Activated CD8-positive, alpha-beta T cell treated with anti-CD3 and anti-CD28 coated beads for 36 hours (primary cell): Measurements from ENCODE around the gene PGA3. TPM values are rescaled to one million over a fixed set of nuclear protein-coding genes. Genes with fewer than 3 reads are reported as not detected.

Source experiments
- ATAC-seq: fragments of 200-7000 bp; cut with Tn5 transposase; one replicate; pipeline ENCODE4 v1.10.0; 2021; ENCODE audit warnings: mild to moderate bottlenecking, moderate library complexity
- CTCF ChIA-PET: fragments of 350-600 bp; sonication (Branson Sonifier 250); formaldehyde crosslinking; loops from one replicate; lab custom pipeline; 2021; ENCODE audit warnings: antibody characterized with exemption; lab: Charles Lee
- POLR2A ChIA-PET: fragments of 350-600 bp; sonication (Branson Sonifier 250); formaldehyde crosslinking; loops from one replicate; lab custom pipeline; 2021; ENCODE audit warnings: antibody characterized with exemption; lab: Charles Lee
- DNase-seq: peaks from one replicate; pipeline ENCODE4 v3.0.0-alpha.2; 2020
- H3K27ac Mint-ChIP-seq: one replicate; pipeline ENCODE4 v1.8.0; 2021; ENCODE audit warnings: mild to moderate bottlenecking, mixed read lengths
- H3K27me3 Mint-ChIP-seq: one replicate; pipeline ENCODE4 v1.8.0; 2021; ENCODE audit warnings: mixed read lengths
- H3K36me3 Mint-ChIP-seq: one replicate; pipeline ENCODE4 v1.8.0; 2021; ENCODE audit warnings: low read depth, mixed read lengths
- H3K4me1 Mint-ChIP-seq: one replicate; pipeline ENCODE4 v1.8.0; 2021; ENCODE audit warnings: low read depth, mixed read lengths
- H3K4me3 Mint-ChIP-seq: one replicate; pipeline ENCODE4 v1.8.0; 2021; ENCODE audit warnings: mild to moderate bottlenecking, moderate library complexity, mixed read lengths
- H3K9me3 Mint-ChIP-seq: one replicate; pipeline ENCODE4 v1.8.0; 2021; ENCODE audit warnings: mixed read lengths
- CTCF ChIP-seq: fragments of 200-600 bp; IDR thresholded peaks from one replicate; pipeline ENCODE4 v1.8.0; 2022; ENCODE audit warnings: antibody characterized with exemption, mild to moderate bottlenecking
- intact Hi-C: fragments of 100-400 bp; cut with micrococcal nuclease; formaldehyde crosslinking; loops from one replicate; pipeline ENCODE4 v1.10.0; 2022
- total RNA-seq, 2 experiments: library from RNA; stranded (reverse); gene quantifications; one replicate each; pipeline ENCODE4 v1.2.3, GENCODE V29; 2021

PGA3 gene
- total RNA-seq, 2 experiments from 2014 or later = not detected

DNA sequence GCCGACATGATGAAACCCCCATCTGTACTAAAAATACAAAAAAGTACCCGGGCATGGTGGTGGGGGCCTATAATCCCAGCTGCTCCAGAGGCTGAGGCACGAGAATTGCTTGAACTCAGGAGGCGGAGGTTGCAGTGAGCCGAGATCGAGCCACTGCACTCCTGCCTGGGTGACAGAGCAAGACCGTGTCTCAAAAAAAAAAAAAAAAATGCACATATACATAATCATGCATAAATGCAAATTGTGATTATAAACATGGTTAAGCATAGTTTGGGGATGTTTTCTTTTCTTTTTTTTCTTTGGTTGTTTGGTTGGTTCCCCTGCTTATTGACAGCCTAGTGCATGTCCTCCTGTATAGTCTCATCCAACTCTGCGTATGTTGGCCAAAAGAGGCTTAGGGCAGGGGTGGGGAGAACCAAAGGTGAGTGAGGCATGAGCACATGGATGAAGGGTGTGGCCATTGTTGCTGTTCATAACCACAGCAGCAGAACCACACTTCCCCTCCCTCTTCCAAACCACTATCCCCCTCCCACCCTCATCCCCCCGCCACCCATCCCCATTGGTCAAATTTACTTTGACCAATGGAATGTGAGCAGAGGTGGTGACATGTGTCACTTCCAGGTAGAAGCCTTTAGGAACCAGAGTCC, 35.1 kb upstream of the PGA3 start:
- H3K27me3 Mint-ChIP-seq = no peaks in the 10 kb centered on the region
- CTCF ChIA-PET = interaction anchor here (0.7 to 4.8 kb wide), 3 partner anchors 9 to 19 kb away, joined by 3 to 31 read pairs (median 13); no protein-coding TSS in a partner anchor

GRCh38 chr11:61168800-61169199, 34.5 kb upstream of the PGA3 start:
- CTCF ChIA-PET = interaction anchor here (0.7 to 4.8 kb wide), 3 partner anchors 9 to 19 kb away, joined by 3 to 31 read pairs (median 13); no protein-coding TSS in a partner anchor

More for the DNA sequence above, 35.1 kb upstream of the PGA3 start:
- ATAC-seq (no peak), DNase-seq (no peak)
- no peak overlapping the region for H3K27ac Mint-ChIP-seq
- H3K9me3 Mint-ChIP-seq = peaks cover 12% of the 10 kb centered on the region
- POLR2A ChIA-PET = no interaction called here
- no peaks in the 10 kb centered on the region for H3K36me3 Mint-ChIP-seq
- no peak for TF ChIP-seq CTCF
- H3K4me3 Mint-ChIP-seq = no peak overlapping the region
- intact Hi-C loops = no loop called here
- peaks cover 46% of the 10 kb centered on the region for H3K4me1 Mint-ChIP-seq

GRCh38 chr11:61170566-61170965, 32.7 kb upstream of the PGA3 start:
- H3K36me3 Mint-ChIP-seq = no peaks in the 10 kb centered on the region
- H3K4me1 Mint-ChIP-seq = peaks cover 29% of the 10 kb centered on the region
- no peak for ATAC-seq
- no peak overlapping the region for H3K27ac Mint-ChIP-seq
- H3K4me3 Mint-ChIP-seq = no peak overlapping the region
- no peaks in the 10 kb centered on the region for H3K27me3 Mint-ChIP-seq
- intact Hi-C loops = no loop called here
- no peak for TF ChIP-seq CTCF
- no peak for DNase-seq
- ChIA-PET CTCF (interaction anchor here (0.9 to 4.8 kb wide), 5 partner anchors 12 to 339 kb away, joined by 3 to 31 read pairs (median 5); no protein-coding TSS in a partner anchor), POLR2A (no interaction called here)
- peaks cover 11% of the 10 kb centered on the region for H3K9me3 Mint-ChIP-seq

More at GRCh38 chr11:61168800-61169199, 34.5 kb upstream of the PGA3 start:
- H3K4me3 Mint-ChIP-seq = no peak overlapping the region
- H3K9me3 Mint-ChIP-seq = peaks cover 12% of the 10 kb centered on the region
- H3K27ac Mint-ChIP-seq = no peak overlapping the region
- TF ChIP-seq CTCF = no peak
- no peak for DNase-seq
- no peaks in the 10 kb centered on the region for H3K27me3 Mint-ChIP-seq
- H3K4me1 Mint-ChIP-seq = peaks cover 43% of the 10 kb centered on the region
- H3K36me3 Mint-ChIP-seq = no peaks in the 10 kb centered on the region
- ATAC-seq = no peak
- intact Hi-C loops = no loop called here
- POLR2A ChIA-PET = no interaction called here

- DNase-seq (no peak), ATAC-seq (peak; percentile 21)
- H3K4me3 Mint-ChIP-seq = no peak overlapping the region
- no peaks in the 10 kb centered on the region for H3K27me3 Mint-ChIP-seq
- ChIA-PET POLR2A (interaction anchor here (0.8 kb wide), 1 partner anchor 192 kb away, joined by 3 read pairs; no protein-coding TSS in a partner anchor), CTCF (interaction anchor here (4.8 kb wide), 1 partner anchor 16 kb away, joined by 31 read pairs; no protein-coding TSS in a partner anchor)
- peaks cover 11% of the 10 kb centered on the region for H3K9me3 Mint-ChIP-seq
- TF ChIP-seq CTCF = no peak
- H3K27ac Mint-ChIP-seq = peak overlapping the region; percentile 43
- H3K36me3 Mint-ChIP-seq = no peaks in the 10 kb centered on the region
- intact Hi-C loops = no loop called here
- H3K4me1 Mint-ChIP-seq = peaks cover 29% of the 10 kb centered on the region
Measured at GRCh38 chr11:61171907-61172306, 31.4 kb upstream of the PGA3 start.

GRCh38 chr11:61172356-61172755, 31.0 kb upstream of the PGA3 start:
- no peaks in the 10 kb centered on the region for H3K27me3 Mint-ChIP-seq
- peaks cover 11% of the 10 kb centered on the region for H3K9me3 Mint-ChIP-seq
- H3K36me3 Mint-ChIP-seq = no peaks in the 10 kb centered on the region
- H3K27ac Mint-ChIP-seq = no peak overlapping the region
- no peak for ATAC-seq
- no peak for DNase-seq
- ChIA-PET CTCF (interaction anchor here (4.8 kb wide), 1 partner anchor 15 kb away, joined by 31 read pairs; no protein-coding TSS in a partner anchor), POLR2A (no interaction called here)
- no peak overlapping the region for H3K4me3 Mint-ChIP-seq
- intact Hi-C loops = no loop called here
- TF ChIP-seq CTCF = no peak
- peaks cover 26% of the 10 kb centered on the region for H3K4me1 Mint-ChIP-seq
